Gastroesophageal sphincter (tissue), 2 donors: ENCODE results near the gene STOX2.

ENCODE experiments used
- EP300 ChIP-seq: sonication (generic); formaldehyde crosslinking; IDR thresholded peaks from one replicate; pipeline ENCODE4 v1.6.1; 2017; ENCODE audit warnings: antibody characterized with exemption, mild to moderate bottlenecking
- POLR2A ChIP-seq, 2 donors: fragments of 450-650 bp; IDR thresholded peaks; one replicate each; pipeline ENCODE4 v1.6.1; 2017; ENCODE audit warnings: antibody characterized with exemption in 2 of 2, mild to moderate bottlenecking in 2 of 2, moderate library complexity in 1 of 2

- no peak for TF ChIP-seq POLR2A (IDR thresholded peaks at IDR 0.05)
- no peak for TF ChIP-seq EP300
Measured at GRCh38 chr4:184039963-184040383, 134.9 kb downstream of the STOX2 start.
